DMS 273 (cell line): ENCODE data around the gene KNG1.
"Not testable (repeated sequence)": the region's sequence is repeated elsewhere in the genome, so short reads cannot be mapped to it uniquely, and the experiment has no call there.

Experiments
- DNase-seq: peaks from one replicate; lab custom pipeline; 2025; ENCODE audit not compliant: unreplicated experiment; lab: John Stamatoyannopoulos, UW

KNG1 gene

DNA sequence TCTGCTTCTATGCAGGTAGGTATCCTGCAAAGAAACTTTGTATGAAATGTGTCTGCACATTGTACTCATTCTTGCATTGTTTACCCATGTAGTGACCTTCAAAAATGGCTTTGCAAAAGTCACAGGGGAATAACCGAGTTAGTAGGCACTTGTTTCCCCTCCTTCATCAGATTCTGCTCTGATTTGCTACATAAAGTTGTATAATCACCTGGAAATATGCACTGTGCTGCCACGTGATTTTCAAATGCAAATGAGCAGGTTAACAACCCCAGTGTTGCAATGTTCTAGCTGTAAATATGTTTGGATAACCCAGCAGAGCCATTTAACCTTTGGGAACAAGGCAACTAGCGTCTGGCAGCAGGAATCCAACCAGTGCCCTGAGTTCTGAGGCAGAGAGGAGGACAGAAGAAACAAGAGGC lies at the start of gene KNG1:
Gene KNG1, plus strand, starts transcription at position 321 of the 419 bp plus-strand sequence. CDS start 184 bp downstream, outside the sequence.
- DNase-seq = no peak

DNA sequence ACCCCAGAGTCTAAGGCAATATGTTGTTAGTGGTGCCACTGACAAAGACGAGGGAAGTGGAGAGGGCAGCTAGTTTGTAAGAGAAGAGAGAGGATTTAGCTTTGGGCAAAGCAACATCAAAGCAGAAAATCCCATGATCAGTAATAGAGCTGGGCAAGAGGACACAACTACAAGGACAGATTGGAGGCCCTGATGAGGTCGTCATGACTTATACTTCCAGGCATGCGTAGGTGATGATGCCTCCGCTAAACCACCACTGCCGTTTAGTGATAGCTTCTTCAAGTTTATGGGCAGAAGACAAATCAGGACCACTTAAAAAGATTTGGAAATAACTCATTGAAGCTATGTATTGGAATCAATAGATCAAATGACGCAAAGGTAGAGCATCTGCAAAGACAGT lies 48.7 kb upstream of the KNG1 start:
- DNase-seq = no peak

GRCh38 chr3:186669378-186670084 lies 47.6 kb upstream of the KNG1 start:
- DNase-seq = no peak

GRCh38 chr3:186670155-186670554 lies 47.0 kb upstream of the KNG1 start:
- no peak for DNase-seq

DNA sequence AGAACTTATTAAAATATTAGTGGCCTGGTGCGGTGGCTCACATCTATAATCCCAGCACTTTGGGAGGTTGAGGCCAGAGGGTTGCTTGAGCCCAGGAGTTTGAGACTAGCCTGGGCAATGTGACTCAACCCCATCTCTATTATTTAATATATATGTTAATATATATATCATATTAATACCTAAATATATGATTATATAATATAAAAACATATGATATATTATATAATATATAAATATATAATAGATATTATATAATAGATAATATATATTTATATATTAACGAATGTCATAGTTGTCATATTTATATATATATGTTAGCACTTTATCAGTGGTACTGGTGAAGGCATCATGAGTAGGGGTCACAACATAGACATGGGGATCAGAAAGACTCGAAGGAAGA lies 46.1 kb upstream of the KNG1 start:
- no peak for DNase-seq

- DNase-seq = no peak
Measured at GRCh38 chr3:186678604-186679003, 38.6 kb upstream of the KNG1 start.

DNA sequence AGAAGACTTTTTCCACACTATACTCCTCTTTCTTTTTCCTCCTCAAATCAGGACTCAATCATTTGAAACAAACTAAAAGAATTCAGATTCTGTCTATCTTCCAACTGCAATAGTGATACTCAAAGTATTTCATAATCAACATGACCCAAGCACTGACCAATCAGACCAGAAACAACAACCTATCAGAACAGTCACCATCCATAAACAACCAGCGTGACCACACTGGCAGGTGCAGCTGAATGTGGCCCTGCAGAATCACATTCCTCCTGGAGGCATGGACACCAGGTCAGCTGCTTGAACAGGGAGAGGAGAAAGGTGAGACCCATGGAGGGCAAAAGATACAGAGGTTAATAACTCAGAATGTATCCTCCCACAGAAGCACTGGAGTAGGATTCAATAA lies 38.0 kb upstream of the KNG1 start:
- DNase-seq = no peak

- no peak for DNase-seq
Measured at GRCh38 chr3:186680869-186681268, 36.3 kb upstream of the KNG1 start.

DNA sequence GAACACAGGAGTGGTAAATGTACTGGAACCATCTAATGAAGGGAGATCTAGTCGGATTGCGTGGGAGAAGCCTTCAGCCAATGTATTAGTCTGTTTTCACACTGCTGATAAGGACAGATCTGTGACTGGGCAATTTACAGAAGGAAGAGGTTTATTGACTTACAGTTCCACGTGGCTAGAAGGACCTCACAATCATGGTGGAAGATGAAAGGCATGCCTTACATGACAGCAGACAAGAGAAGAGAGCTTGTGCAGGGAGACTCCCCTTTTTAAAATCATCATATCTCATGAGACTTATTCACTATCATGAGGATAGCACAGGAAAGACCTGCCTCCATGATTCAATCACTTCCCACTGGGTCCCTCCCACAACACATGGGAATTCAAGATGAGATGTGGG lies 34.3 kb upstream of the KNG1 start:
- DNase-seq = no peak

GRCh38 chr3:186683979-186684378 lies 33.2 kb upstream of the KNG1 start:
- no peak for DNase-seq

DNA sequence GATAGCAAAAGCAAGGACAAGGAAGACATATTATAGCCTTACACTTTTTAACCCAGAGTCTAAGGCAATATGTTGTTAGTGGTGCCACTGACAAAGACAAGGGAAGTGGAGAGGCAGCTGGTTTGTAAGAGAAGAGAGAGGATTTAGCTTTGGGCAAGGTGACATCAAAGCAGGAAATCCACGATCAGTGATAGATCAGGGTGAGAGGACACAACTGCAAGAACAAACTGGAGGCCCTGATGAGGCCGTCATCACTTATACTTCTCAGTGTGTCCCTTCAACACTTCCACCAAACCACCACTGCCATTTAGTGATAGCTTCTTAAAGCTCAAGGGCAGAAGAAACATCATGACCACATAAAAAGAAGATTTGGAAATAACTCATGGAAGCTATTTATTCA lies 30.7 kb upstream of the KNG1 start:
- not testable (repeated sequence) for DNase-seq

DNA sequence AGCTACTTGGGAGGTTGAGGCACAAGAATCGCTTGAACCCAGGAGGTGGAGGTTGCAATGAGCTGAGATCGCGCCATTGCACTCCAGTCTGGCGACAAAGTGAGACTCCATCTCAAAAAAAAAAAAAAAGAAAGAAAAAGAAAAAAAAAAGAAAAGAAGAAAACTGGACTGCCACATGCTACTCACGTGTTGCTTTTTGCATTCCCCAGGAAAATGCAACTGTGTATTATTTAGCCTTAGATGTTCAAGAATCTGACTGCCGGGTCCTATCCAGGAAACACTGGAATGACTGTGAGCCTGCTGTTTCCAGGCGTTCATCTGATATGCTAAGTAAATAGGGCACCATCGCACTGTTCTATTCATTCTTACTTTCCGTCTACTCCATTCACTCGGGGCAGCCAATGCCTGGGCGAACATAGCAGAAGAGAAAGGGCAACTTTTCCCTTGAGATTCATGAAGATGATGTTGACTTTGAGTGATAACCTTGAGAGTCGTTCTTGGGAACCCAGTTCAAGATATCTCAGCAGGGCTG lies 30.0 kb upstream of the KNG1 start:
- no peak for DNase-seq

- not testable (repeated sequence) for DNase-seq
Measured at GRCh38 chr3:186690304-186690703, 26.9 kb upstream of the KNG1 start.

- DNase-seq = no peak
Measured at GRCh38 chr3:186691676-186692075, 25.5 kb upstream of the KNG1 start.

GRCh38 chr3:186693843-186694242 lies 23.3 kb upstream of the KNG1 start:
- no peak for DNase-seq

- no peak for DNase-seq
Measured at GRCh38 chr3:186694288-186695032, 22.7 kb upstream of the KNG1 start.

GRCh38 chr3:186696522-186696921 lies 20.6 kb upstream of the KNG1 start:
- DNase-seq = no peak

GRCh38 chr3:186697510-186697909 lies 19.6 kb upstream of the KNG1 start:
- DNase-seq = no peak

DNA sequence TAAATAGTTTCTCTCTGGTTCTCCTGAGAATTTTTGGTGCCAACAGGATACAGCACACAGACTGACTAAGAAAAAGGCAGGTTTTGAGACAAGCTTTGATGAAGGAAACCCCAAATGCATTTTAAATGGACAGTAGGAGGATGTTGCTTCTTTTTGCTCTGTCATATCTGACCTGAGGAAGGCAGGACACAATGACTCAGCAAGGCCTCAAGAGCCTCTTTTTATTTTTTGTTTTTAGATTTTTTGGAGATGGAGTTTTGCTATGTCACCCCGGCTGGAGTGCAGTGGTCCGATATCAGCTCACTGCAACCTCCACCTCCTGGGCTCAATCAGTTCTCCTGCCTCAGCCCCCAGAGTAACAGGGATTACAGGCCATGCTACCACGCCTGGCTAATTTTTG lies 16.9 kb upstream of the KNG1 start:
- no peak for DNase-seq

GRCh38 chr3:186702451-186702850 lies 14.7 kb upstream of the KNG1 start:
- DNase-seq = not testable (repeated sequence)

GRCh38 chr3:186705882-186706780 lies 11.0 kb upstream of the KNG1 start:
- no peak for DNase-seq
